ENCODE data around the gene SLC44A1. TPM values are rescaled to one million over a fixed set of nuclear protein-coding genes. Genes with fewer than 3 reads are reported as not detected.

Gene SLC44A1
- total and polyA plus RNA-seq, 12 donors = 6.1 to 29.0 (median 17.8) TPM

DNA sequence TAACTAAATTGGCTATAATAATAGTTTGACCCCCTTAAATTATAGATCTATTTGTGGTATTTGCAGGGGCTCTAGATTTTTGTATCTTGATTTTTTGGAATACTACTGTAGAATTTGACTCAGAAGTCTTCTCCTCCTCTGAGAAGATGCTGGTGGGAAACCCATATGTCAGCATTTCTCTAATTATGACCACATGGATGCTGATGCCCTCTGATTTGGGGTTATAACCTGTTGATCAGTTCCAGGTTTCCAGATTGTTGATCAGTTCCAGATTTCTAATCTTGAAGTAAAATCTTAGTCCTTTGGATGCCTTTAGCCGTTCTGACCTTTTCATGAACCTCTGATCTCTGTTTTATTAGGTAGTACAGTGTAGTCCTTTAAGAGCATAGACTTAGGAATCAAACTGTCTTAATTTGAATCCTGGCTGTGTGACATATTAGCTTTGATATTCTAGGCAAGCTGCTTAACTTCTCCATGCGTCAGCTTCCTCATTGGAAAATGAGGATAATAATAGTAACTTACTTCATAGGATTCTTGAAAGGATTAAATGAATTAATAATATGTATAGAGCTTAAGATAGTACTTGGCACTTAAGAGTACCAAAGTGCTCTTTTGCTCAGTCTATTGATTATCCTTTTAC is 211.5 kb downstream of the SLC44A1 start:
- Histone ChIP-seq H3K27me3 (no peaks in the 10 kb centered on the region), H3K9me3 (peaks cover 0 to 7% (median 0%) of the 10 kb centered on the region in 11 donors), H3K4me3 (no peak overlapping the region), H3K4me1 (peaks cover 0 to 62% (median 20%) of the 10 kb centered on the region in 9 donors), H3K27ac (no peak overlapping the region), H3K36me3 (peaks cover 0 to 4% (median 0%) of the 10 kb centered on the region in 9 donors)
- ATAC-seq (peak in 1 of 8 donors; percentile 6), DNase-seq (no peak)
- 60 to 62% methylated on average over 2 of the region's 2 CpGs for WGBS, 2 donors
- intact Hi-C loops (cut with DNase I) = no loop called here
- TF ChIP-seq, protein P1, sequence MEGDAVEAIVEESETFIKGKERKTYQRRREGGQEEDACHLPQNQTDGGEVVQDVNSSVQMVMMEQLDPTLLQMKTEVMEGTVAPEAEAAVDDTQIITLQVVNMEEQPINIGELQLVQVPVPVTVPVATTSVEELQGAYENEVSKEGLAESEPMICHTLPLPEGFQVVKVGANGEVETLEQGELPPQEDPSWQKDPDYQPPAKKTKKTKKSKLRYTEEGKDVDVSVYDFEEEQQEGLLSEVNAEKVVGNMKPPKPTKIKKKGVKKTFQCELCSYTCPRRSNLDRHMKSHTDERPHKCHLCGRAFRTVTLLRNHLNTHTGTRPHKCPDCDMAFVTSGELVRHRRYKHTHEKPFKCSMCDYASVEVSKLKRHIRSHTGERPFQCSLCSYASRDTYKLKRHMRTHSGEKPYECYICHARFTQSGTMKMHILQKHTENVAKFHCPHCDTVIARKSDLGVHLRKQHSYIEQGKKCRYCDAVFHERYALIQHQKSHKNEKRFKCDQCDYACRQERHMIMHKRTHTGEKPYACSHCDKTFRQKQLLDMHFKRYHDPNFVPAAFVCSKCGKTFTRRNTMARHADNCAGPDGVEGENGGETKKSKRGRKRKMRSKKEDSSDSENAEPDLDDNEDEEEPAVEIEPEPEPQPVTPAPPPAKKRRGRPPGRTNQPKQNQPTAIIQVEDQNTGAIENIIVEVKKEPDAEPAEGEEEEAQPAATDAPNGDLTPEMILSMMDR (IDR thresholded peaks at IDR 0.05) = no peak

DNA sequence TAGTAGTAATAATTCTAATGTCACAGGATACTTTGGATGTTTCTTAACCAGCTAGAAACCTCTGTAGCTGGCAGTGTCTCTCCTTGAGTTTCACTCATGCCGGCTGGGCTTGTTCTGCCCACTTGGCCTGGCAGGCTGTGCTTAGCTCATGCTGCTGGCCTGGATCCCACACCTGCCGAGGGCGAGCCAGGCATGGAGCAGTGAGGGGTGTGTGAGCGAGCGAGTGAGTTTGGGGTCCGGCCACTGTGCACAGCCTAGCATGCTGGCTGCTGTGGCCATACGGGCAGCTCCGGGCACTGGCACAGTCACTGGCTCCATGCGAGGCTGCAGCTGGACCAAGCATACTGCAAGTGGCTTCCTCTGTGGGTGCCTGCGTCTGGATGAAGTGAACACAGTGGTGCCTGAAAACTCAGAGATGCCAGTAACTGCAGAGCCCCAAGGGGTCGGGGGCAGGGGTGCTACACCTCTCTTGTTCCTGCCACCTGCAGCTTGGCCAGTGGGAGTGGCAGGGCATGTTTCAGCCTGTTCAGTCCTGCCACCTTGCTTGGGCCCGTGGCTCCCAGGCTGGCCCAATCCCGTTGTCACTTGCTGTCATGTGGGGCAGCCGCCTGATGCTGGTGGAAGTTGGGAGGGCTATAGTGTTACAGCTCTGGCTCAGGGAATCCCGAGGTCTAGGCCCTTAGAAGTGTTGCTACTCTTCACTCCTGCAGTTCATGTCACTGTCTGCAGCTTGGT is 213.3 kb downstream of the SLC44A1 start:
- Histone ChIP-seq H3K27me3 (no peaks in the 10 kb centered on the region), H3K27ac (peak overlapping the region in 9 of 10 donors; percentile 13 to 83 (median 58)), H3K9me3 (peaks cover 0 to 7% (median 0%) of the 10 kb centered on the region in 11 donors), H3K36me3 (peaks cover 0 to 4% (median 0%) of the 10 kb centered on the region in 9 donors), H3K4me1 (peaks cover 0 to 62% (median 18%) of the 10 kb centered on the region in 9 donors), H3K4me3 (peak overlapping the region in 8 of 10 donors; percentile 14 to 39 (median 26))
- TF ChIP-seq, protein P1 (IDR thresholded peaks at IDR 0.05) = no peak
- peak; percentile 48 to 65 for DNase-seq
- 64 to 71% methylated on average over 15 of the region's 15 CpGs for WGBS, 2 donors
- intact Hi-C loops (cut with DNase I) = no loop called here
- peak; percentile 73 to 91 (median 86) for ATAC-seq

DNA sequence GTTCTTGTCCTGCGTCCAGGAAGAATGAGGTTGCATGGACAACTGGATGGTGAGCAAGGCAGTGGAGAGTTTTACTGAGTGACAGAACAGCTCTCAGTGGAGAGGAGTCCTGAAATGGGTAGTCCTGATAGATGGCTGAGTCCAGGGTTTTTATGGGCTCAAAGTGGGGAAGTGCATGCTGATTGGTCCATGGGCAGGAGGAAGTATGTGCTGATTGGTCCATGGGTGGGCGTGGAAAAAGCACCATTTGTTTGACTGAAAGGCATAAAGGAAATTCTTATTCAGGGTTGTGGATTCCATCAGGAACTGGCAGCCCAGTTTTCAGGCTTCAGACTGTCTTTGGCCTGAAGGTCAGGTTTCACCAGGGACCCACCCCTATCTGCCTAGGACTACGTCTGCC is 214.0 kb downstream of the SLC44A1 start:
- H3K27me3 ChIP-seq = no peaks in the 10 kb centered on the region
- TF ChIP-seq, protein P1 (IDR thresholded peaks at IDR 0.05) = no peak
- peak overlapping the region in 9 of 10 donors; percentile 16 to 83 (median 58) for H3K27ac ChIP-seq
- peaks cover 0 to 62% (median 18%) of the 10 kb centered on the region in 9 donors for H3K4me1 ChIP-seq
- peaks cover 0 to 4% (median 0%) of the 10 kb centered on the region in 9 donors for H3K36me3 ChIP-seq
- peaks cover 0 to 7% (median 0%) of the 10 kb centered on the region in 11 donors for H3K9me3 ChIP-seq
- DNase-seq = no peak
- 84 to 88% methylated on average over 3 of the region's 3 CpGs for WGBS, 2 donors
- intact Hi-C loops (cut with DNase I) = no loop called here
- peak overlapping the region in 4 of 10 donors; percentile 24 to 39 (median 32) for H3K4me3 ChIP-seq
- ATAC-seq = peak; percentile 8 to 87 (median 70)

DNA sequence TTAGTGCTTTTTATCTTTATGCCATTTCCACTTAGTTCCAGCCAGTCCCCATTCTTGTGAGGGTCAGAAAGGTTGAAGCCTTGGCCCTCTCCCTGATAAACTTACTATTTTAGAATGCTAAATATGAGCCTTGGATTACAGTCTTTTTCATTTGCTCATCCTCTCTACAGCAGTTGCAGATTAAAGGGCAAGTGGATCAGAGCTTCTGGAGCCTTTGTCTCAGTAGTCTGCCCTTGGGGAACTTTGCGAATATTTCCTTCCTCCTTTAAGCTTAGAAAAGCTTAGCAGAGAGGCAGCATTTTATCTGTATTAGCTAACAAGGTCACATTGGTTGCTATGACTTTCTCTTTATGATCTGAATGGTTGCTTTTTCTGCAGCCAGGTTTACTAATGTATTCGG is 214.9 kb downstream of the SLC44A1 start:
- no peak overlapping the region for H3K4me3 ChIP-seq
- no peaks in the 10 kb centered on the region for H3K27me3 ChIP-seq
- H3K36me3 ChIP-seq = peaks cover 0 to 8% (median 0%) of the 10 kb centered on the region in 9 donors
- WGBS, 2 donors = 41 to 52% methylated on average over 2 of the region's 2 CpGs
- peak overlapping the region in 9 of 10 donors; percentile 13 to 83 (median 53) for H3K27ac ChIP-seq
- intact Hi-C loops (cut with DNase I) = no loop called here
- peaks cover 0 to 7% (median 0%) of the 10 kb centered on the region in 11 donors for H3K9me3 ChIP-seq
- ATAC-seq (no peak), DNase-seq (no peak)
- TF ChIP-seq, protein P1 (IDR thresholded peaks at IDR 0.05) = no peak
- peaks cover 0 to 62% (median 18%) of the 10 kb centered on the region in 9 donors for H3K4me1 ChIP-seq
